GM21526 (cell line): ENCODE data around the gene C1QTNF12.

Experiments used
- ATAC-seq: cut with Tn5 transposase; IDR thresholded peaks from one replicate; pipeline ENCODE4 v1.9.1; 2021; ENCODE audit warnings: moderate library complexity; ENCODE audit not compliant: unreplicated experiment, low FRiP score

Gene C1QTNF12

DNA sequence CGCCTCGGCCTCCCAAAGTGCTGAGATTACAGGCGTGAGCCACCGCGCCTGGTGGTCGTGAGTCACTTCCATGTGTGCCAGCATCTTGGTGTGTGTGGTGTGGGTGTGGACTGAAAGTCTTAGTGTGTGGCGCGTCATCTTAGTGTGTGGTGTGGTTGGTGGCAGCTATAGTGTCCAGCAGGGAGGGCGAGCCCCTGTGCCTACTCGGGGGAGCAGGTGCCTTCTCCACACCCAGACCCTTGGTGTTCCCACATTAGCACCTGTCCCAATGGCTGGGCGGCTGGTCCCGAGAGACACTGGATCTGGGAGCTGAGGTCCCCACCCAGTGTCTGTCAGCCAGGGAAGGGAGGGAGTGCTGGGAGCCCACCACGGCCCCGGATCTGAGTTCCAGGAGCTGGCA, 36.5 kb upstream of the C1QTNF12 start:
- ATAC-seq, result no peak

DNA sequence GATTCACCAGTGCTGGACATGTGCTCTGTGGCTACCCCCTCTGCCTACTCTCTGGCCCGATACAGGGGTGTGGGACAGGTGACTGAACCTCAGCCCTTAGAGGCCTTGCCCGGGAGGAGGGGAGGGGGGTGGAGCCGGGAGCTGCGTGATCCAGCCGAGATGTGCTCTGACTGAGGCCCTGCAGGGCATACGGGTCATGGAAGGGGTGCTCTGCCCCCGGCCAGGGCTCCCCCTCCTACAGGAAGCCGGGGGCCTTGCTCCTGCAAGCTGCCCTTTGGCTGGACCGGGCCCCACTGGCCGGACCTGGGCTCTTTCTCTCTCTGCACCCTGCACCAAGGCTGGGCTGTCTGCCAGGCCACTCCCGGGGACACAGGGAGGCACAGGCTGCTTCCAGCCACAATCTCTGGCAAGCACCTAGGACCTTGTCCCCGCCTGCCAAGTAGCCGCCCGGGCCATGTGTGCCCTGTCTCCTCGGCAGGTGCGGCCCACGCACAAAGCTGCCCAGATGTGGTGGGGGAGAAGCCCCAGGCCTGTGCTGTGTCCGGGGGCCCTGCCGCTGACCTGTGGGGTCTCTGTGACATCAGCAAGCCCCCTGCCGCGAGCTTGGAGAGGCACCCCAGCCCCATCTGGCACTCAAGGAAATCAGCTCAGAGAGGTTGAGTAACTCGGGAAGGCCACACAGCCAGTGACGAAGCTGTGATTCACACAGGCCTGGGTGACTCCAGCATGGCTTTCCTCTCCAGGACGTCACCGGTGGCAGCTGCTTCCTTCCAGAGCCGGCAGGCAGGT, 35.2 kb upstream of the C1QTNF12 start:
- ATAC-seq, result no peak

- no peak for ATAC-seq
These were observed 34.4 kb upstream of the C1QTNF12 start for GRCh38 chr1:1280782-1281481.

DNA sequence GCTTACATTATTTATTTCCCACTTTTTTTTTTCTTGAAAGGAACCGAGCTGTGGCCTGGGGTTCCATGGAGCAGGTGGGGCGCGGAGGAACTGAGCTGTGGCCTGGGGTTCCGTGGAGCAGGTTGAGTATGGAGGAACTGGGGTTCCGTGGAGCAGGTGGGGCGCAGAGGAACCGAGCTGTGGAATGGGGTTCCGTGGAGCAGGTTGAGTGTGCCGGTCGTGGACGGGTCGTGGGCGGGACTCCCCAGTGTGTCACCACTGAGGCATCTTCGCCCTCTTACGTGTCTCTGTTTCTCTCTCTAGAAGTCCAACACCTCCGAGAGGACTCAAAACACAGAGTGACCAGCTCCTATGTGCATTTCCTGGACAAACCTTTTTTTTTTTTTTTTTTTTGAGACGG, 32.5 kb upstream of the C1QTNF12 start:
- ATAC-seq, result no peak

DNA sequence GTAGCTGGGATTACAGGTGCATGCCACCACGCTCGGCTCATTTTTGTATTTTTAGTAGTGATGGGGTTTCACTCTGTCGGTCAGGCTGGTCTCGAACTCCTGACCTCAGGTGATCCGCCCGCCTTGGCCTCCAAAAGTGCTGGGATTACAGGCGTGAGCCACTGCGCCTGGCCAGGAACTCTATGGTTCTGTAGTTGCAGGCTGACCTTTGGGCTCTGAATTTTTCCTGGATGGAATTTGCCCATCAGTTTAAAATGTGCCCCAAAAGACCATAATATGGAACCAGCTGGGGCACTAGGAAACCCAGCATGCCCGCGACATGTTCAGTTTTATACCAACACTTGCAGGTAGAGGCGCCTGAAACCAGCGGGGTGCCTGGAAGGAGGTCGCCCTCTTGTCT, 32.1 kb upstream of the C1QTNF12 start:
- ATAC-seq, result no peak

GRCh38 chr1:1275836-1276235, 29.3 kb upstream of the C1QTNF12 start:
- ATAC-seq, result no peak

DNA sequence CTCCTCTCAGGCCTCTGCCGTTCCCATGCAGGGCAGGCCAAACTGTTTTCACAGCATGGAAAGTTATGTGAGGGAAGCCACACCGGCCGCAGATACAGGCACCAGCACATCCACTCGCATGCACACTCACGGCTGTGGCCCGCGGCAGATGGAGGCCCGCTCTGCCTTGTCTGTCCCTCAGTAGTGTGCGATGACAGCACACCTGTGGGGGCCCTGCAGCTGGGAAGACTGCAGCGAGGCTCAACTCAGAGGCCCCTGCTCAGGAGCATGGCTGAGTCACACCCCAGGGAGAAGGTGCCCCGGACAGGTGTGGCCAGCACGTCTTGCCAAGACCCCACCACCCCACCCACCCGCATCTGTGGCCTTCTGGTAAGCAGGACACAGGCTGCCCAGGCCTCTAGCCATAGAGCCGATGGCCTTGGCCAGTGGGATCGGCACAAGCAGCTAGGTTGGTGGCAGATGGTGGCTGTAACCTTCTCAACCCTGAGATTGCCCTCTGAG, 28.5 kb upstream of the C1QTNF12 start:
- ATAC-seq, result no peak

GRCh38 chr1:1274299-1274930, 27.9 kb upstream of the C1QTNF12 start:
- ATAC-seq, result no peak

- peak; percentile 72 for ATAC-seq
These were observed 27.2 kb upstream of the C1QTNF12 start, which contains the start of gene UBE2J2 for GRCh38 chr1:1273512-1274298. TSS of gene UBE2J2 (minus strand) at chr1:1273854. CDS start at chr1:1267992, 5,862 bp downstream.

DNA sequence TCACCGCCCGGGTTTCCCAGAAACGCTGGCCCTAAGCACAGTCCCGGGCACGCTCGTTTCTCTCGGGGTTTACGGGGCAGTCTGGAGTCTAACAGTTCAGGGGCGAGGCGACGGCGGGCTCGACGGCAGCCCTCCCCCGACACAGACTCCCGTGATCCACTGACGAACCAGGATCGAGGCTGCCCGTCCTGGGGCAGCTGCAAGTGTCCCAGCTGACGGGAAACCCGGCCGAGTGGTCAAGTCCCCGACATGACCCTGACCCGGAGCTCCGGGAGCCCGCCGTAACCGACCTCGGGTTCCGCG, 26.6 kb upstream of the C1QTNF12 start:
- ATAC-seq, result peak; percentile 8

DNA sequence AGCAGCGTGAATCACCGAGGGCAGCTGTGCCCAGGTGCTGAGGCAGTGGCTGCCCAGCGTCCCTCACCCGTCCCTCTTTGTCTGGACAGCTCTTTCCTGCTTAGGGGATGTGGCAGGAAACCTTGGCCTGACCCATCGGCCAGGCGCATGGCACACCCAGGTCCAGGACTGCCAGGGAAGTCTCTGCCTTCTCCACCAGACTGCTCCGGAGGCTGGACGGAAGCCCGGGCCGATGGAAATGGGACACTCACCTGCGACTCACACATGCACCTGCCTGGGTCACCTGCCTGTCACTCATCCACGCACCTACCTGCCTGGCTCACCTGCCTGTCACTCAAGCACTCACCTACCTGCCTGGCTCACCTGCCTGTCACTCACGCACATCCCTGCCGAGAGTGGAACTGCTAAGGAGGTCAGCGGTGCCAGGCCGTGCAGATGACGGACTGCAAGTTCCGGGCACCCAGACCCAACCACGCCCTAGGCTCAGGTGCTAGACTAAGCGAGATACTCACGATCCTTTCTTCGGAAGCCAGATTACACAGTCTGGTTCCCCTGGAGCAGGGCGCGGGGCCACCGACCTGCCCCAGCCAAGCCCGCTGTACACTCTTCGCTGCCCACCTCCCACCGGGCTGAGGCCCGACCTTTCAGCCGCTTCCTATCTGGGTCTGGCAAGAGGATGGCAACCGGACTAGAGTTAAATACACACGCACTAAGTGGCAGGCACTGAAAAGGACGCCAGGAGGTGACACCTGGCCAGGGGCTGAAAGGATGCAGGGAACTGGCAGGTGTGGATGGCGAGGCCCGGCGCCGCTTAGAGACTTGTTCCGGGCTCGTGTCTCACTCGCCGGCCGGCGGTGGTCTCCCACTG, 26.1 kb upstream of the C1QTNF12 start:
- ATAC-seq, result no peak

DNA sequence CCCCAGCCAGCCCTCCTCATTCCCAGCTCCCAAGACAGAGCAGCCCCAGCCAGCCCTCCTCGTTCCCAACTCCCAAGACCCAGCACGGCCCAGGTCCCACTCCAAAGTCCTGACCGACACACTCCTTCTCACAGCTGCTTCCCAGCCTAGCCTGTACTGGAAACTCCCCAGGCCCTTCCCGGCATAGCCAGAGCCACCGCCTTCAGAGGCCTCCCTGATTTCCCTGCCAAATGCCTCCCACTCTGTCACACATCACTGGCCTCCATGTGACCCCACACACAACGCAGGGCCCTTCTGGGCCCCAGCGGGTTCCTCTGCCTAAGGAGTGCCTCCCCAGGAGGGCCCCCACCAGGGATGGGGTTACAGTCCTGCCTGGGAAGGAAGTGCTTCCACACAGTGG, 24.3 kb upstream of the C1QTNF12 start:
- ATAC-seq, result no peak

DNA sequence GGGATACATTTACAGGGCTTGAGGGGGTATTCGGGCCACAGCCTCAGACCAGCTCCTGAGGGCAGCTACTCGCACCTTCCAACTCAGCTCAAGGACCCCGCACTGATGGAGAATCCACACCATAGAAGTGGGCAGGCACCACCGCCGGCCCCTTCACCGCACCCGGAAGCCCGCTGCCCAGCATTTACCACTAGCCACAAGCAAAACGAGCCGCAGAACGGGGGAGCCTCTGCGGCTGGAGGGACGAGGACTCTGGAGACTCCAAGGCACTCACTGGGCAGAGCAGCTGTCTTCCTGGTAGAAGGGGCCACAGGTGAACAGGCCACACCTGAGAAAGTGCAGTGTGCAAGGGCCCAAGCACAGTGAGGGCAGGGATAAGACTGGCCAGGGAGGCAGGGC, 21.8 kb upstream of the C1QTNF12 start:
- ATAC-seq, result no peak

- ATAC-seq, result no peak
These were observed 21.2 kb upstream of the C1QTNF12 start for GRCh38 chr1:1267488-1268283.

- no peak for ATAC-seq
These were observed 18.3 kb upstream of the C1QTNF12 start for GRCh38 chr1:1264868-1265272.

DNA sequence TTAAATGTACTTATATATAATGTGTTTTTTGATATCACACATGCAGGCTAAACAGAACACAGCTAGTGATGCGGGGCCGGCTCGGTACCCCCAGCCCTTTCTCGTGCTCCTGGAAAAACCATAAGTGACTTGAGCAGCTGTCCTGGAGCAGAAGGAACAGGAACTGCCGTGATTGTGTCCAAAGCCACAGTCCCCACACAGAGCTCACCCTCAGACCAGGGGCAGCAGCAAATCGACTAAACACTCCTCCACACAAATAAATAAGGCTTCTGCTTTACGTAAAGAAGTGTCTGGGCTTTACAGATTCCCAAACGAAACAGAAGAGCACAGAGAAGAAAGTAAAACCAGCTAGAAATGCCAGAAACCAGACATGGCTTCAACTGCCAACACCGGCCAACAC, 17.5 kb upstream of the C1QTNF12 start:
- ATAC-seq, result no peak

- ATAC-seq, result no peak
These were observed 16.2 kb upstream of the C1QTNF12 start for GRCh38 chr1:1262758-1263157.

DNA sequence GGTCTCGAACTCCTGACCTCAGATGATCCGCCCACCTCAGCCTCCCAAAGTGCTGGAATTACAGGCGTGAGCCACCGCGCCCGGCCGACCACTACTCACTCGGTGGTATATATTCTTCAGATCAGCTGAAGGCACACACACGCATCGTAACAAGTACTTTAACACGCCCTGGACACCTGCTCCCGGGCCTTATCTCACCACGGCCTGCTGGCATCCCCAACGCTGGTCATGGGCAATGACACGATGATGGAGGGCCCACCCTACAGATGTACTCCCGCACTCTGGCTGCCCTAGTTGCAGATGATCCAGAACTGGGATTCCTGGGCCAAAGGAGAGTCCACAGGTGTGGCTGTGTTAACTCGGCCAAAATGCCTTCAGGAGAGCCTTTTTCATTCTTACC, 15.5 kb upstream of the C1QTNF12 start:
- ATAC-seq, result no peak
